HG03196 (cell line): ENCODE measurements around the gene CTSC.
"Not testable (repeated sequence)": the region's sequence is repeated elsewhere in the genome, so short reads cannot be mapped to it uniquely, and the experiment has no call there.

ENCODE experiments used
- ATAC-seq: cut with Tn5 transposase; IDR thresholded peaks from one replicate; pipeline ENCODE4 v1.9.1; 2021; ENCODE audit not compliant: unreplicated experiment

The CTSC gene

GRCh38 chr11:88353386-88353785 lies 15.8 kb upstream of the CTSC start:
- ATAC-seq: no peak

- no peak for ATAC-seq
Observed at GRCh38 chr11:88352139-88352538, 14.6 kb upstream of the CTSC start.

DNA sequence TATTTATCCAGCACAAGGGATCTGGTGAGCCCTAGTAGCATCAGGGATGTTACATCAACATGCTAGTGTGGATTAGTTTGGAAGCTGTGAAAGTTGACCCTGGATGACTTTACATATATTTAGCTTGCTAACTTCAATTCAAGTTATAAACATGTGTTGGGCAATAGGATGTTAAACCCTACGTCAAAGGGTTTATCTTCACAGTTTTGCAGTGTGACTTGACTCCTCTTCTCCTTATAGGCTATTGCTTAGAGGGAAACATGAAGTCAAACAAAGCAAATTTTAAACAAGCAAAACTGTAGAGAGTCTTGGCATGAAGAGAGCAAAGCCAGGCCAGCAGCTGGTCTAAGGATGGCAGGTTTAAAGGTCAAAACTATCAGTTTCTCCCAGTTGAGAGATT lies 11.3 kb upstream of the CTSC start:
- ATAC-seq: no peak

GRCh38 chr11:88345949-88346348 lies 8.4 kb upstream of the CTSC start:
- ATAC-seq: no peak

- ATAC-seq: no peak
Observed at GRCh38 chr11:88345408-88345807, 7.9 kb upstream of the CTSC start.

DNA sequence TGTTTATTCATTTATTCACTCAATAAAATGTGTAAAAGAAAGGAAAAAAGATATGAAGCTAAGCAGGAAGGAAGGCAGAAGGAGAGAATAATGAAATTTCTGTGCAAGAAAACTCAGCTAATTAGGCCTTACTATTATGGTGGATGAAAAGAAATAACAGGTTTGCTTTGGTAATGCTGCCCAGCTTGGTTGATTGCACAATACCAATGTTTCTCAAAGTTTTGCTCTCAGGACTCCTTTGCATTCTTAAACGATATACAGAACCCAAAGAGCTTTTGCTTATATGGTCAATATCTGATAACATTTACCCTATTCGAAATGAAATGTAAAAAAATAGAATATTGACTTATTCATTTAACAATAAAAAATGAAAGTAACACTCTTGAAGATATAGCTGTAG lies 7.3 kb upstream of the CTSC start:
- no peak for ATAC-seq

DNA sequence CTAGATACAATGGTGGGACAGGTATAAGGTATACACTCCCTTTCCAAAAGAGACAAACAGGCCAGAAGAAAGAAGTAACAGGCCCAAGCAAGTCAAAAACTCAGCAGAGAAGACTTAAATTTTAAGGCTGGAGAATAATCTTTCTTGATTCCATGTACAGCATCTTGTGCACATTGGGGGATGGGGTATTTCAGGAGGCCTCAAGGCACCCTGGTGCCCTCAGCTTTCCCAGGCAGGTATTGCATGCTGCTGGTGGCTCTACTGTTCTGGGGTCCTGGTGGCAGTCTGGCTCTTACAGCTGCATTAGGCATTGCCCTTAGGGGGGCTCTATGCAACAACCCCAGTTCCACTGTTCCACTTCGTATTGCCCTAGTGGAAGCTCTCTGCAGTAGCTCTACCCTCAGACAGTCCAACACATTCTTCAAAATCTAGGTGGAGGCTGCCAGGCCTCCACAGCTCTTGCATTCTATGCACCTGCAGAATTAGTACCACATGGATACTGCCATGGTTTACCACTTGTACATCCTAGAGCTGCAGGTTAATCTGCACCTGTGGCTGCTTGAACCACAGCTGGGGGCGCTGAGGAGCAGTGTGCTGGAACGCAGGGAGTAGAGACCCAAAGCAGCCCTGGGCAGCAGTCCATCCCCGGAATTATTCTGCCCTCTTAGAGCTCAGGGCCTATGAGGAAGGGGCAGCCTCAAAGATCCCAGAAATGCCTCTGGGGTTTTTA lies 4.2 kb upstream of the CTSC start:
- ATAC-seq: no peak

GRCh38 chr11:88340366-88340935 lies 2.9 kb upstream of the CTSC start:
- no peak for ATAC-seq

- ATAC-seq: peak; percentile 57
Observed at GRCh38 chr11:88337987-88338668, 592 bp upstream of the CTSC start.

DNA sequence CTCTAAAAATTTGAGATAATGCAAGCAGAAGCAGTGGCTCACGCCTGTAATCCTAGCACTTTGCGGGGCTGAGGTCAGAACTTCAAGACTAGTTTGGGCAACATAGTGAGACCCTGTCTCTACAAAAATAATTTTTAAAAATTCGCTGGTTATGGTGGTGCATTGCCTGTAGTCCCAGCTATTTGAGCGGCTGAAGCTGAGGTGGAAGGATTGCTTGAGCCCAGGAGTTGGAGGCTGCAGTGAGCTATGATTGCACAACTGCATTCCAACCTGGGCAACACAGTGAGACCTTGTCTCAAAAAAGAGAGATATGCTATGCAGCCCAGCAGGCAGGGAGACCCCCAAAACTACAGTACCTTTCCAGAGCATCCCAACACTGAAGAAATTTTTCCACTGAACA lies 2.3 kb downstream of the CTSC start:
- no peak for ATAC-seq

GRCh38 chr11:88333862-88334261 lies 3.7 kb downstream of the CTSC start:
- ATAC-seq: no peak

- no peak for ATAC-seq
Observed at GRCh38 chr11:88332851-88333250, 4.7 kb downstream of the CTSC start.

DNA sequence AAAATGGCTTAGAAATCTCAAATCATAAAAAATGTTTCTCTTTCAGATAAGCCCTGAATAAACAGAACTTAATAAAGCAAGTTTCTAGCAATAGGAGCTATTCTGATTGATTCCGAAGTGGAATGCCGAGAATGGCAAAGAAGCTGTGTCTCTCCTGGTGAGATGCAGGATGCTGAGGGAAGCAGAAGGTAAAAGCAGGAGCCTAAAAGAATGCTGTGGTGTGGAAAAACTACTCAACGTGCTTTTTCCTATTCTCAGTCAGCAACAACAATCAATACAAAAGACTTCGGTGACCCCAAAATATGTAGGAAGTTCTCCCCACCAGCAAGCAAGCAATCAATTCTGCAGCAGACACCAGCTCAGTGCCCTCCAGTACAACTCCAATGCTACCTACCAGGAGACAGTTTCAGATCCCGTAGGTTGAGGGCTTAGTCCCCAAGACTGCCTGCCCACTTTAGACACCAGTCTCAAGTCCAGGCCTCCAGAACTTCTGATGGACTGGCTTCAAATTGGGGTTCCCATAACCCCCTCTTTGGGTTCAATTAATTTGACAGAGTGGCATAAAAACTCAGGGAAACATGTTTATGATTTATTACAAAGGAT lies 6.6 kb downstream of the CTSC start:
- ATAC-seq: no peak

DNA sequence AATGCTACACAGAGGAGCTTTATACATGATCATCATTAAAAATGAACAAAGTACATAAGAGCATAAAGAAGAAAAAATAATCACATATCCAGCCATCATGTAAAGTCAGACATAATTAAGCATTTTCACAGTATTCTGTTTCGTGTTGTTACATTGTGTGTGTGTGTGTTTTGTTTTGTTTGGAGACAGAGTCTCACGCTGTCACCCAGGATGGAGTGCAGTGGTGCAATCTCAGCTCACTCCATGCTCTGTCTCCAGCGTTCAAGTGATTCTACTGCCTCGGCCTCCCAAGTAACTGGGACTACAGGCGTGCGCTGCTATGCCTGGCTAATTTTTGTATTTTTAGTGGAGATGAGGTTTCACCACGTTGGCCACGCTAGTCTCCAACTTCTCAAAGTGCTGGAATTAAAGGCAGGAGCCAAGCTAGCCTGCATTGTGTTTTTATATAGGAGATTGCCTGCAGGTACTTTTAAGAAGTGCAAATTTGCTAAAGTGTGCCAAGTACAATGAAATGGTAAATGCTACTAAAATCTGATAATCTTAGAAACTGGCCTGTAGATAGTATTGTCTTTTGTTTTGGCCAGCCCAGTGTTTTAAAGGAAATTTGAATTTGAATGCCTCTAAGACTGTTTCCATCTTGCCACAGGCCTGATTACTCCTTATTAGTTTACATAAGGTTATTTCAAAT lies 7.8 kb downstream of the CTSC start:
- no peak for ATAC-seq

GRCh38 chr11:88327462-88328143 lies 9.9 kb downstream of the CTSC start:
- ATAC-seq: peak; percentile 20

DNA sequence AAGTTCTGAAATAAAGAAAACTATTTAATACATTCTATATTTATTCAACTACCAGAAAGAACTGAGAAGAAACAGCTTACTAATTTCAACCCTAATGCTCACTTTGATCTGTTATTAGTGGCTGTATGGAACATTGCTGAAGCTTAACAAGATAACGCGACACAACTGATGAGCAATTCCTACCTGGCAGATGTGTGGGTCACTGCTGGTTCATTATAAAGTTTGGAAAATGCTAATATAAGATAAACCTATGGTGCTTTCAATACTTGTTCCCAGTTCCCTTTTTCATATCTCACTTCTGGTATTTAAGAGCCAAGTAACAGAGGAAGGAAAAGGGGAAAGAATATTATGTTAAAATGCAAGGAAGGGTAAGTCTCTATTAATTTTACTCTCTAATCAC lies 10.5 kb downstream of the CTSC start:
- ATAC-seq: peak; percentile 54

- ATAC-seq: no peak
Observed at GRCh38 chr11:88326099-88326498, 11.4 kb downstream of the CTSC start.

- no peak for ATAC-seq
Observed at GRCh38 chr11:88324562-88325345, 12.8 kb downstream of the CTSC start.

GRCh38 chr11:88322881-88323280 lies 14.7 kb downstream of the CTSC start:
- ATAC-seq: not testable (repeated sequence)

GRCh38 chr11:88321412-88321811 lies 16.1 kb downstream of the CTSC start:
- ATAC-seq: not testable (repeated sequence)
